Gastrocnemius medialis (tissue), 4 donors: Measurements from ENCODE around the gene RBM38. TPM values are rescaled to one million over a fixed set of nuclear protein-coding genes. Genes with fewer than 3 reads are reported as not detected.

ENCODE experiments used
- ATAC-seq, 2 donors: fragments of 150-250 bp; one replicate each; pipeline ENCODE4 v1.9.1; 2016
- DNase-seq, 2 donors: peaks; one replicate each; pipeline ENCODE4 v3.0.0-alpha.2; 2019
- H3K27ac ChIP-seq, 4 donors: fragments of 200-600 bp; sonication (generic); 1 replicate in 1 of 4; 2 replicates in 3 of 4; pipeline ENCODE4 v1.5.1; 2016 to 2018; ENCODE audit warnings: mild to moderate bottlenecking in 2 of 4, moderate library complexity in 1 of 4
- H3K27me3 ChIP-seq, 3 donors: fragments of 200-600 bp; sonication (generic) in 2 of 3; 1 replicate in 1 of 3; 2 replicates in 2 of 3; pipeline versions ENCODE4 v1.5.1 to v1.6.0; 2016 to 2019; ENCODE audit warnings: mild to moderate bottlenecking in 1 of 3, moderate library complexity in 1 of 3
- H3K36me3 ChIP-seq, 2 donors: fragments of 200-600 bp; sonication (generic) in 1 of 2; one replicate each; pipeline ENCODE4 v1.5.1; 2017 to 2018
- H3K4me1 ChIP-seq, 2 donors: fragments of 200-600 bp; sonication (generic) in 1 of 2; one replicate each; pipeline ENCODE4 v1.5.1; 2016 to 2017; ENCODE audit warnings: mild to moderate bottlenecking in 2 of 2
- H3K4me3 ChIP-seq, 4 donors: fragments of 200-600 bp; sonication (generic) in 3 of 4; 1 replicate in 1 of 4; 2 replicates in 3 of 4; pipeline ENCODE4 v1.5.1; 2016 to 2019; ENCODE audit warnings: mild to moderate bottlenecking in 2 of 4
- H3K9me3 ChIP-seq, 3 donors: fragments of 200-600 bp; sonication (generic) in 2 of 3; 1 replicate in 1 of 3; 2 replicates in 2 of 3; pipeline ENCODE4 v1.5.1; 2016 to 2019
- POLR2A ChIP-seq, 2 donors: fragments of 450-650 bp; IDR thresholded peaks; one replicate each; pipeline ENCODE4 v1.6.1; 2017; ENCODE audit warnings: antibody characterized with exemption in 2 of 2, mild to moderate bottlenecking in 2 of 2, moderate library complexity in 2 of 2
- in situ Hi-C, 4 donors: fragments of 200-750 bp; cut with MboI; loops; one replicate each; pipeline versions ENCODE4 v1.15.0 to v1.8.0; 2017; ENCODE audit warnings: low sequenced_read_pairs in 4 of 4
- intact Hi-C: fragments of 100-400 bp; cut with DNase I; formaldehyde crosslinking; loops from one replicate; pipeline ENCODE4 v1.15.1; 2023; ENCODE audit warnings: low total_unique reads
- total RNA-seq, 4 donors: library from RNA; depleted of rRNA; stranded (reverse); fragments of >200 nt; gene quantifications; one replicate each; pipeline versions ENCODE4 v1.1.0 to v1.2.3, GENCODE V29; 2016
- TF ChIP-seq, protein P1 (sequence below), 5 experiments: fragments of 450-650 bp in 3 of 5; fragments of 200-600 bp in 2 of 5; sonication (generic) in 2 of 5; IDR thresholded peaks in 4 of 5; conservative IDR thresholded peaks in 1 of 5; 1 replicate in 4 of 5; 2 replicates in 1 of 5; pipeline ENCODE4 v1.5.1; 2016 to 2019; ENCODE audit warnings: antibody characterized with exemption in 5 of 5, mild to moderate bottlenecking in 3 of 5, moderate library complexity in 3 of 5

RBM38 gene
- 100 to 1,000 TPM in 3 of 4 donors, 10 to 100 TPM in 1; 56.7 to 229 (median 177) TPM for total RNA-seq

DNA sequence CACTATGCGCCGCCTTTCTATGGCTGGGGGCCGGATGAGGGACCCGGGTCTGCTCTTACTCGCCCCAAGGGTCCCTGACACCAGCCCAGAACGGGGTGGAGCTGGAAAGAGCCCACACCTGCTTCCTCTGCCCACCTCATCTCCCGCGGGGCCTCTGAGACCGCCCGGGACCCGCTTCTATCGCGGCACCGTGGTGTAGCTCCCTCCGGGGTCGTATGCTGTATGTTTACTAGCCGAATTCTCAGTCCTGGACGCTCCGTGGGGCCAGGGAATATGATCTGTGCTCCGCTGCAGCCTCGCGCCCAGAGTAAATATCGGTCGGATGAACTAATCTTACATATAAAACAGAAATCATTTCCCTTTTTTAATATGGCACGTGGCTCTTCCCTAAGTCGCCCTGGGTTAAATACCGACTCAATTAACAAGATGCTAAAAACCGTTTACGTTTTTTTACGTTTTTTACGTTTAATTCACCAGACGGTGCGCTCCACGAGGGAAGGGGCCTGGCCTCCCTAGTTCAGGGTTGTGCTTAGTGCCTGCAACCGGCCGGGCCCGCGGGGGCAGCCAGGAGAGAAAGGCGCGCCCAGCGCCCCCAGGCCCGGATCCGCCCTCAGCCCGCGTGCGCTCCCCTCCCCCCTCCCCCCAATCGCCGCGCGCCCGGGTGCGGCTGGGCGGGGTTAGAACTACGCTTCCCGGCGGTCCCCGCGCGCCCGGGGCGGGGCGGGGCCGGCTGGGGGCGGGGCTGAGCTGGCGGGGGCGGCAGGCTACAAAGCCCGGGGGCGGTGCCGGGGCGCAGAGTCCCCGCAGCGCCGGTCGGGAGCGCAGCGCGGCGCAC is at the start of gene RBM38:
RBM38 (plus strand) TSS at position 793 of the 835 bp plus-strand sequence. CDS start 186 bp downstream, outside the sequence.
- H3K36me3 ChIP-seq = peaks cover 0 to 11% of the 10 kb centered on the region in 2 donors
- ATAC-seq (peak; percentile 28 to 38), DNase-seq (peak in 1 of 2 donors; percentile 71)
- H3K4me1 ChIP-seq = peaks cover 50 to 52% of the 10 kb centered on the region in 2 donors
- no peaks in the 10 kb centered on the region for H3K27me3 ChIP-seq
- peak within 1 kb of the TSS; percentile 96 to 99 (median 98) for H3K27ac ChIP-seq
- TF ChIP-seq, protein P1, sequence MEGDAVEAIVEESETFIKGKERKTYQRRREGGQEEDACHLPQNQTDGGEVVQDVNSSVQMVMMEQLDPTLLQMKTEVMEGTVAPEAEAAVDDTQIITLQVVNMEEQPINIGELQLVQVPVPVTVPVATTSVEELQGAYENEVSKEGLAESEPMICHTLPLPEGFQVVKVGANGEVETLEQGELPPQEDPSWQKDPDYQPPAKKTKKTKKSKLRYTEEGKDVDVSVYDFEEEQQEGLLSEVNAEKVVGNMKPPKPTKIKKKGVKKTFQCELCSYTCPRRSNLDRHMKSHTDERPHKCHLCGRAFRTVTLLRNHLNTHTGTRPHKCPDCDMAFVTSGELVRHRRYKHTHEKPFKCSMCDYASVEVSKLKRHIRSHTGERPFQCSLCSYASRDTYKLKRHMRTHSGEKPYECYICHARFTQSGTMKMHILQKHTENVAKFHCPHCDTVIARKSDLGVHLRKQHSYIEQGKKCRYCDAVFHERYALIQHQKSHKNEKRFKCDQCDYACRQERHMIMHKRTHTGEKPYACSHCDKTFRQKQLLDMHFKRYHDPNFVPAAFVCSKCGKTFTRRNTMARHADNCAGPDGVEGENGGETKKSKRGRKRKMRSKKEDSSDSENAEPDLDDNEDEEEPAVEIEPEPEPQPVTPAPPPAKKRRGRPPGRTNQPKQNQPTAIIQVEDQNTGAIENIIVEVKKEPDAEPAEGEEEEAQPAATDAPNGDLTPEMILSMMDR (IDR thresholded peaks at IDR 0.05 in 4 of 5, conservative IDR thresholded peaks at IDR 0.05 in 1 of 5) = no peak
- TF ChIP-seq POLR2A (IDR thresholded peaks at IDR 0.05) = peak; percentile 25 to 46
- in situ Hi-C loops = loop anchor here in 3 of 4 donors (25.0 kb wide), 2 partner anchors 321 to 821 kb away; partner anchors contain the start of gene PMEPA1 (in 1 of the 3)
- intact Hi-C loops = loop anchor here (2.0 to 10.0 kb wide), 2 partner anchors 320 to 1504 kb away; partner anchors contain the start of gene PMEPA1
- H3K9me3 ChIP-seq = no peaks in the 10 kb centered on the region
- peak within 1 kb of the TSS; percentile 58 to 82 (median 74) for H3K4me3 ChIP-seq

DNA sequence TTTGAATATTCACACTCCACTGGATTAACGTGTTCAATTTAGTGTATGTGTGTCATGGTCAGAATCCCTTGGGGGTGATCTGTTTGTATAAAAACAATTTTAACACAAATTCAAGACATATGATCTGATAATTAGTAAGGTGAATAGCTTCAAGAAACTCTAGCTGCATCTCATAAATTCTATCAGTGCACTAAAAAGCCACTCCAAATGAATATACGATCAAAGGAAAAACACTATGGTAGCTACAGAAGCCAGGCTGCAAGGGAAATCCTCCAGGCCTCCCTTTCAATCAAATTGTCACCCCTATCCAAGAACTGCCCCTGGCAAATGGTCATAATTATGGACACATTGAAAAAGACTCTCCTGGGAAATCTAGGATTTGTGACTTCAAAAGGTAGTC is 49.5 kb upstream of the RBM38 start:
- peaks cover 0 to 5% (median 0%) of the 10 kb centered on the region in 3 donors for H3K27me3 ChIP-seq
- ATAC-seq (no peak), DNase-seq (no peak)
- no peak for TF ChIP-seq POLR2A (IDR thresholded peaks at IDR 0.05)
- TF ChIP-seq, protein P1 (IDR thresholded peaks at IDR 0.05 in 4 of 5, conservative IDR thresholded peaks at IDR 0.05 in 1 of 5) = no peak
- intact Hi-C loops = loop anchor here (1.0 kb wide), 1 partner anchor 252 kb away; no protein-coding TSS in a partner anchor
- H3K4me1 ChIP-seq = no peaks in the 10 kb centered on the region
- H3K9me3 ChIP-seq = no peaks in the 10 kb centered on the region
- in situ Hi-C loops = loop anchor here (10.0 to 25.0 kb wide), 4 partner anchors 247 to 779 kb away; no protein-coding TSS in a partner anchor
- no peak overlapping the region for H3K4me3 ChIP-seq
- no peak overlapping the region for H3K27ac ChIP-seq
- H3K36me3 ChIP-seq = no peaks in the 10 kb centered on the region

DNA sequence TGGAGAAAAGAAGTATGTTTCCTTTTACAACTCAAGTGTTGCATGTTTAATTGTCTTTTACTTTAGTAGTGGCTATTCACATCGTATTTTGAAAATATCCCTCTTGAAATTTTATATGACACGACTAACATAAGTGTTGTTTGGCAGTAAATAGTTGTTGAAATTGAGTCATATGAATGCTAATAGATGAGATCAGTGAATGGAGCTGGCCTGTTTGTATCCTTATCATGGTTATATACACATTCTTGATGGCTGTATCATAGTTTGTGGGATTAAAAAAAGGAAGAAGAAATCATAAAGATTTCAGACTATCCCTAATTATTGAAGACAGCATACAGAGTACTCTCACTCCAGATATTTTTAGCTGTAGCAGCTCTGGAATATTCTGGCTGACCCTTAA is 48.4 kb upstream of the RBM38 start:
- Histone ChIP-seq H3K27me3 (peaks cover 0 to 4% (median 0%) of the 10 kb centered on the region in 3 donors), H3K36me3 (no peaks in the 10 kb centered on the region), H3K27ac (no peak overlapping the region), H3K9me3 (no peaks in the 10 kb centered on the region), H3K4me3 (no peak overlapping the region), H3K4me1 (no peaks in the 10 kb centered on the region)
- DNase-seq (no peak), ATAC-seq (no peak)
- TF ChIP-seq POLR2A (IDR thresholded peaks at IDR 0.05) = no peak
- TF ChIP-seq, protein P1 (IDR thresholded peaks at IDR 0.05 in 4 of 5, conservative IDR thresholded peaks at IDR 0.05 in 1 of 5) = no peak
- intact Hi-C loops = loop anchor here (1.0 kb wide), 1 partner anchor 254 kb away; no protein-coding TSS in a partner anchor
- in situ Hi-C loops = loop anchor here (10.0 to 25.0 kb wide), 4 partner anchors 248 to 781 kb away; no protein-coding TSS in a partner anchor

DNA sequence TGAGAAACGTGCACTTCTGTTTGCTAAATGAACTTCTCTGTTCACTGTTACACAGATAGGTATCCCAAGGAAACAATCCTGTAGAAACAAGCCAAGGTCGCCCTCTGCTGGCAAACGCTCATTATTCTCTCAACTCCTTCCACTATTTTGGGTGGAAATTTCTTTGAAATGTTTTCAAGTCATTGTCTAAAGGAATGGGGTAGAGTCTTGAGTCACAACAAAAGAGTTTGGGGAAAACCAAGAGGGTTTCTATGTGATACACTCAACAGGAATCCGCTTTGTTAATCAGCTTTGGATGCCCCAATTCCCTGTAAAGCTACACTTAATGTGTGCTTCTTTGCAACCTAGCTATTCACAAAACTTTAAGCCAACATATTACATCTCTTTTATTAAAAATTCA is 44.7 kb upstream of the RBM38 start:
- intact Hi-C loops = loop anchor here (1.0 kb wide), 1 partner anchor 254 kb away; no protein-coding TSS in a partner anchor
- peak in 1 of 2 donors; percentile 45 for ATAC-seq
- H3K4me1 ChIP-seq = no peaks in the 10 kb centered on the region
- no peak overlapping the region for H3K27ac ChIP-seq
- no peaks in the 10 kb centered on the region for H3K27me3 ChIP-seq
- DNase-seq = peak; percentile 20 to 43
- in situ Hi-C loops = loop anchor here (10.0 to 25.0 kb wide), 4 partner anchors 252 to 784 kb away; no protein-coding TSS in a partner anchor
- TF ChIP-seq POLR2A (IDR thresholded peaks at IDR 0.05) = no peak
- TF ChIP-seq, protein P1 (IDR thresholded peaks at IDR 0.05 in 4 of 5, conservative IDR thresholded peaks at IDR 0.05 in 1 of 5) = peak; percentile 36 to 69 (median 49)
- H3K36me3 ChIP-seq = no peaks in the 10 kb centered on the region
- no peak overlapping the region for H3K4me3 ChIP-seq
- H3K9me3 ChIP-seq = no peaks in the 10 kb centered on the region
